Common myeloid progenitor, CD34-positive (primary cell): Measurements from ENCODE around the gene PLRG1.

ENCODE experiments used
- CTCF ChIA-PET: fragments of 350-600 bp; sonication (Branson Sonifier 250); formaldehyde crosslinking; loops from one replicate; lab custom pipeline; 2021; ENCODE audit warnings: antibody characterized with exemption; lab: Charles Lee
- POLR2A ChIA-PET: fragments of 350-600 bp; sonication (Branson Sonifier 250); formaldehyde crosslinking; loops from one replicate; lab custom pipeline; 2021; ENCODE audit warnings: antibody characterized with exemption; lab: Charles Lee
- DNase-seq, 3 donors: peaks; one replicate each; pipeline versions ENCODE4 v3.0.0 to v3.0.0-alpha.2; 2013
- H3K27ac ChIP-seq, 2 experiments: 1 replicate in 1 of 2; 2 replicates in 1 of 2; pipeline ENCODE4 v1.7.0; 2013; ENCODE audit warnings: inconsistent platforms in 2 of 2, low read length in 2 of 2, mild to moderate bottlenecking in 2 of 2, low read depth in 1 of 2, moderate library complexity in 1 of 2; ENCODE audit not compliant: severe bottlenecking in 2 of 2, insufficient read depth in 1 of 2, poor library complexity in 1 of 2
- H3K27me3 ChIP-seq, 5 experiments: replicated peaks in 2 of 5; 1 replicate in 3 of 5; 2 replicates in 2 of 5; pipeline versions ENCODE4 v1.6.1 to v1.7.0; 2013; ENCODE audit warnings: low read length in 4 of 5, mild to moderate bottlenecking in 2 of 5, moderate library complexity in 2 of 5, inconsistent platforms in 1 of 5; ENCODE audit not compliant: insufficient read depth in 5 of 5, control insufficient read depth in 4 of 5
- H3K36me3 ChIP-seq, 4 experiments: 1 replicate in 2 of 4; 2 replicates in 2 of 4; pipeline versions ENCODE4 v1.6.1 to v1.7.0; 2013; ENCODE audit warnings: low read length in 3 of 4, control low read depth in 1 of 4, mild to moderate bottlenecking in 1 of 4; ENCODE audit not compliant: control insufficient read depth in 4 of 4, insufficient read depth in 4 of 4
- H3K4me1 ChIP-seq, 4 experiments: 1 replicate in 3 of 4; 2 replicates in 1 of 4; pipeline versions ENCODE4 v1.6.1 to v1.7.1; 2013; ENCODE audit warnings: low read length in 3 of 4, mild to moderate bottlenecking in 3 of 4, control low read depth in 1 of 4, inconsistent platforms in 1 of 4, moderate library complexity in 1 of 4; ENCODE audit not compliant: control insufficient read depth in 4 of 4, insufficient read depth in 4 of 4; ENCODE audit errors: control extremely low read depth in 1 of 4
- H3K4me3 ChIP-seq, 7 experiments: 1 replicate in 4 of 7; 2 replicates in 3 of 7; pipeline versions ENCODE4 v1.5.1 to v1.7.0; 2013; ENCODE audit warnings: mild to moderate bottlenecking in 7 of 7, low read length in 6 of 7, moderate library complexity in 6 of 7, inconsistent platforms in 2 of 7, low read depth in 2 of 7, control low read depth in 1 of 7; ENCODE audit not compliant: insufficient read depth in 4 of 7, control insufficient read depth in 1 of 7; ENCODE audit errors: extremely low read depth in 1 of 7
- H3K9me3 ChIP-seq, 5 experiments: 1 replicate in 4 of 5; 2 replicates in 1 of 5; pipeline versions ENCODE4 v1.6.1 to v1.7.1; 2013; ENCODE audit warnings: low read length in 4 of 5, mild to moderate bottlenecking in 2 of 5, inconsistent platforms in 1 of 5, low read depth in 1 of 5, moderate library complexity in 1 of 5; ENCODE audit not compliant: control insufficient read depth in 4 of 5, insufficient read depth in 2 of 5; ENCODE audit errors: control extremely low read depth in 1 of 5
- WGBS: methylation state at CpG from one replicate; pipeline ENCODE4 v1.1.5; 2013; ENCODE audit not compliant: insufficient coverage; 5-methylcytosine and 5-hydroxymethylcytosine counted together

PLRG1 gene

GRCh38 chr4:154511548-154511947 is 38.7 kb downstream of the PLRG1 start:
- Histone ChIP-seq H3K4me3 (no peak overlapping the region), H3K36me3 (no peaks in the 10 kb centered on the region), H3K27ac (no peak overlapping the region), H3K9me3 (peaks cover 0 to 6% (median 3%) of the 10 kb centered on the region in 5 experiments), H3K4me1 (no peaks in the 10 kb centered on the region), H3K27me3 (peaks cover 0 to 4% (median 2%) of the 10 kb centered on the region in 5 experiments)
- no peak for DNase-seq
- 50% methylated on average over 1 of the region's 2 CpGs for WGBS
- ChIA-PET CTCF (no interaction called here), POLR2A (no interaction called here)

GRCh38 chr4:154507156-154507555 is 43.0 kb downstream of the PLRG1 start:
- no peaks in the 10 kb centered on the region for H3K36me3 ChIP-seq
- ChIA-PET POLR2A (no interaction called here), CTCF (interaction anchor here (0.6 to 3.4 kb wide), 13 partner anchors 8 to 721 kb away, joined by 3 to 15 read pairs (median 4); no protein-coding TSS in a partner anchor)
- peaks cover 0 to 8% (median 3%) of the 10 kb centered on the region in 5 experiments for H3K27me3 ChIP-seq
- H3K4me1 ChIP-seq = no peaks in the 10 kb centered on the region
- WGBS = 96% methylated on average over 3 of the region's 3 CpGs
- H3K9me3 ChIP-seq = no peaks in the 10 kb centered on the region
- no peak overlapping the region for H3K27ac ChIP-seq
- H3K4me3 ChIP-seq = no peak overlapping the region
- no peak for DNase-seq

- ChIA-PET POLR2A (no interaction called here), CTCF (interaction anchor here (0.8 to 3.4 kb wide), 9 partner anchors 9 to 178 kb away, joined by 3 to 15 read pairs (median 5); no protein-coding TSS in a partner anchor)
- H3K4me3 ChIP-seq = no peak overlapping the region
These were observed 43.9 kb downstream of the PLRG1 start for GRCh38 chr4:154506253-154506652.

GRCh38 chr4:154503598-154503997 is 46.6 kb downstream of the PLRG1 start:
- no CpG with 5 or more reads among the region's 1 CpG for WGBS

More at GRCh38 chr4:154506253-154506652, 43.9 kb downstream of the PLRG1 start:
- Histone ChIP-seq H3K27ac (no peak overlapping the region), H3K27me3 (peaks cover 0 to 13% (median 7%) of the 10 kb centered on the region in 5 experiments), H3K4me1 (no peaks in the 10 kb centered on the region), H3K9me3 (no peaks in the 10 kb centered on the region), H3K36me3 (no peaks in the 10 kb centered on the region)
- 28% methylated on average over 2 of the region's 2 CpGs for WGBS
- peak; percentile 24 to 61 (median 58) for DNase-seq

GRCh38 chr4:154502111-154502510 is 48.1 kb downstream of the PLRG1 start:
- Histone ChIP-seq H3K36me3 (no peaks in the 10 kb centered on the region), H3K27ac (no peak overlapping the region), H3K4me3 (no peak overlapping the region), H3K9me3 (no peaks in the 10 kb centered on the region), H3K4me1 (no peaks in the 10 kb centered on the region), H3K27me3 (peaks cover 0 to 26% (median 10%) of the 10 kb centered on the region in 5 experiments)
- WGBS = 75% methylated on average over 2 of the region's 6 CpGs
- CTCF ChIA-PET = interaction anchor here (0.6 to 2.0 kb wide), 6 partner anchors 9 to 96 kb away, joined by 3 to 6 read pairs (median 4); no protein-coding TSS in a partner anchor
- POLR2A ChIA-PET = interaction anchor here (0.6 kb wide), 1 partner anchor 242 kb away, joined by 4 read pairs; the partner anchor contains the start of gene LRAT
- DNase-seq = no peak

More at GRCh38 chr4:154503598-154503997, 46.6 kb downstream of the PLRG1 start:
- ChIA-PET POLR2A (interaction anchor here (0.6 kb wide), 1 partner anchor 17 kb away, joined by 3 read pairs; no protein-coding TSS in a partner anchor), CTCF (interaction anchor here (0.7 to 2.0 kb wide), 4 partner anchors 10 to 122 kb away, joined by 3 to 6 read pairs (median 4); no protein-coding TSS in a partner anchor)
- DNase-seq = peak; percentile 19 to 27 (median 22)
- Histone ChIP-seq H3K36me3 (no peaks in the 10 kb centered on the region), H3K4me1 (no peaks in the 10 kb centered on the region), H3K27ac (no peak overlapping the region), H3K4me3 (no peak overlapping the region), H3K9me3 (no peaks in the 10 kb centered on the region), H3K27me3 (peaks cover 0 to 18% (median 10%) of the 10 kb centered on the region in 5 experiments)

- ChIA-PET CTCF (interaction anchor here (2.3 kb wide), 1 partner anchor 9 kb away, joined by 7 read pairs; no protein-coding TSS in a partner anchor), POLR2A (no interaction called here)
- peaks cover 11 to 61% (median 16%) of the 10 kb centered on the region in 5 experiments for H3K27me3 ChIP-seq
These were observed 52.3 kb downstream of the PLRG1 start for GRCh38 chr4:154497889-154498288.

GRCh38 chr4:154495867-154496266 is 54.3 kb downstream of the PLRG1 start:
- no peaks in the 10 kb centered on the region for H3K36me3 ChIP-seq
- H3K27ac ChIP-seq = no peak overlapping the region
- no peak for DNase-seq
- WGBS = 80% methylated on average over 1 of the region's 2 CpGs
- H3K4me3 ChIP-seq = no peak overlapping the region
- H3K4me1 ChIP-seq = peaks cover 0 to 17% (median 10%) of the 10 kb centered on the region in 4 experiments
- ChIA-PET CTCF (interaction anchor here (0.6 to 2.3 kb wide), 2 partner anchors 9 to 11 kb away, joined by 3 to 7 read pairs; no protein-coding TSS in a partner anchor), POLR2A (no interaction called here)
- no peaks in the 10 kb centered on the region for H3K9me3 ChIP-seq
- peaks cover 10 to 75% (median 28%) of the 10 kb centered on the region in 5 experiments for H3K27me3 ChIP-seq

More at GRCh38 chr4:154497889-154498288, 52.3 kb downstream of the PLRG1 start:
- Histone ChIP-seq H3K9me3 (no peaks in the 10 kb centered on the region), H3K4me3 (no peak overlapping the region), H3K27ac (no peak overlapping the region), H3K36me3 (no peaks in the 10 kb centered on the region), H3K4me1 (no peaks in the 10 kb centered on the region)
- DNase-seq = no peak
- 96% methylated on average over 4 of the region's 5 CpGs for WGBS
